IgD-negative memory B cell (primary cell): ENCODE measurements around the gene LIG3. TPM values are rescaled to one million over a fixed set of nuclear protein-coding genes. Genes with fewer than 3 reads are reported as not detected.
A peak's percentile ranks its signal among the peaks of the same experiment; 100 is the strongest.
"Not testable (repeated sequence)": the region's sequence is repeated elsewhere in the genome, so short reads cannot be mapped to it uniquely, and the experiment has no call there.

Source experiments
- H3K27ac Mint-ChIP-seq, 3 donors: one replicate each; pipeline ENCODE4 v1.8.0; 2020 to 2022; ENCODE audit warnings: mild to moderate bottlenecking in 3 of 3, mixed read lengths in 3 of 3, moderate library complexity in 1 of 3
- H3K27me3 Mint-ChIP-seq: one replicate; pipeline ENCODE4 v1.8.0; 2021; ENCODE audit warnings: mixed read lengths
- H3K36me3 Mint-ChIP-seq: one replicate; pipeline ENCODE4 v1.8.0; 2020; ENCODE audit warnings: mild to moderate bottlenecking, mixed read lengths
- H3K4me1 Mint-ChIP-seq, 3 donors: one replicate each; pipeline ENCODE4 v1.8.0; 2020 to 2022; ENCODE audit warnings: mixed read lengths in 3 of 3, mild to moderate bottlenecking in 1 of 3
- H3K4me3 Mint-ChIP-seq, 4 donors: one replicate each; pipeline ENCODE4 v1.8.0; 2020 to 2022; ENCODE audit warnings: mild to moderate bottlenecking in 4 of 4, mixed read lengths in 4 of 4, moderate library complexity in 3 of 4
- H3K9me3 Mint-ChIP-seq, 3 donors: one replicate each; pipeline ENCODE4 v1.8.0; 2020 to 2021; ENCODE audit warnings: mixed read lengths in 3 of 3, mild to moderate bottlenecking in 1 of 3
- polyA plus RNA-seq: library from polyadenylated mRNA; unstranded; fragments of 300-500 nt; fragmentation: Illumina TruSeq; gene quantifications from one replicate; pipeline ENCODE4 v1.2.3, GENCODE V29; 2021

The LIG3 gene
- polyA plus RNA-seq: 15.2 TPM

DNA sequence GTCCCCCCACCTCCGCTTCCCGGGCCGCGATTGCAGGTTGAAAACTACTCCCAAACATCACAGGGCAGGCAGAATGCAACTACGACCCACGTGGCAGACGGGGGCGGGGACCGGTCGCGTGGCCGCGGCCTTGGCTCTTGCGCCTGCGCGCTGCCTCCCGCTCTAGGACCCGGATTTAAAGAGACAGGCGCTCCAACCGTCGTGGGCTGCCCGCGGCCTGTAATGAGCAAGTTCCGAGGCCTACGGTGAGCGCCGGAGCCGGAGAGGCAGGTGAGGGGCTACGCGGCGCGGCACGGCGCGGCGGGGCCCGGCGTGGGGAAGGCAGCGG is at the start of gene LIG3:
LIG3 (plus strand) TSS at position 160 of the 328 bp plus-strand sequence. CDS start 2,494 bp downstream, outside the sequence.
- Mint-ChIP-seq H3K9me3 (no peaks in the 10 kb centered on the region), H3K4me3 (peak within 1 kb of the TSS; percentile 90 to 99 (median 97)), H3K4me1 (peaks cover 19 to 28% (median 21%) of the 10 kb centered on the region in 3 donors), H3K27ac (peak within 1 kb of the TSS; percentile 97 to 98 (median 98)), H3K27me3 (no peaks in the 10 kb centered on the region), H3K36me3 (peaks cover 2% of the 10 kb centered on the region)

DNA sequence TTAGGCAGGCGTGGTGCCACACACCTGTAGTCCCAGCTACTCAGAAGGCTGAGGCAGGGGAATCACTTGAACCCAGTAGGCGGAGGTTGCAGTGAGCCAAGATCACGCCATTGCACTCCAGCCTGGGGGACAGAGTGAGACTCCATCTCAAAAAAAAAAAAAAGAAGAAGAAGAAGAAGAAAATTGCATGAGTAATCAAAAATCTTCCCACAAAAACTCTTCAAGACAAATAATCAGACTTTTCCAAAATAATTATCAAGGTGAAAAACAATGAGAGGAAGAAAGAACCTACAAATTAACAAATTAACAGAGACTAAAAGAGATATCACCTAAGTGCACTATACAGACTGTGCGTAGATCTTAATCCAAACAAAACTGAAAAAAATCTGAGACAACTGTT is 29.5 kb upstream of the LIG3 start:
- H3K27me3 Mint-ChIP-seq, H3K27ac Mint-ChIP-seq, H3K36me3 Mint-ChIP-seq, H3K4me1 Mint-ChIP-seq, H3K9me3 Mint-ChIP-seq, H3K4me3 Mint-ChIP-seq: not testable (repeated sequence)

DNA sequence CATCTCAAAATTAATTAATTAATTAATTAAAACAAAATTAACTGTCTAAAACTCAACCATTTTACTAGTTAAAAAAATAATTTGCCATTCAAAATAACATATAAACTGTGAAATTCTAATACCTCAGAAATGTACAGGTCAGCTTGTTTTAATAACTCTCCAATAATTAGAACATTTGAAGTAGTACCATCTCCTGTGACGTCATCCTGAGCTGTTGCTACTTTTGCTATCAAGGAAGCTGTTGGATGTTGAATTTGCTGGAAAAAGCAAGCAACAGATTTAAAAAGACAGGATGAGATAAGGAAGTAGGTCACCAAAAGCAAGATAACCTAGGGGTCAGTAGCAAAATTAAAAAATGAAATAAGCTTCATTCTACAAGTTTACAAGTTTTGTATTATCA is 21.9 kb upstream of the LIG3 start:
- Mint-ChIP-seq H3K27me3 (peaks cover 6% of the 10 kb centered on the region), H3K4me1 (peaks cover 11 to 17% (median 15%) of the 10 kb centered on the region in 3 donors), H3K27ac (no peak overlapping the region), H3K9me3 (peaks cover 0 to 5% (median 5%) of the 10 kb centered on the region in 3 donors), H3K4me3 (no peak overlapping the region), H3K36me3 (peaks cover 2% of the 10 kb centered on the region)

DNA sequence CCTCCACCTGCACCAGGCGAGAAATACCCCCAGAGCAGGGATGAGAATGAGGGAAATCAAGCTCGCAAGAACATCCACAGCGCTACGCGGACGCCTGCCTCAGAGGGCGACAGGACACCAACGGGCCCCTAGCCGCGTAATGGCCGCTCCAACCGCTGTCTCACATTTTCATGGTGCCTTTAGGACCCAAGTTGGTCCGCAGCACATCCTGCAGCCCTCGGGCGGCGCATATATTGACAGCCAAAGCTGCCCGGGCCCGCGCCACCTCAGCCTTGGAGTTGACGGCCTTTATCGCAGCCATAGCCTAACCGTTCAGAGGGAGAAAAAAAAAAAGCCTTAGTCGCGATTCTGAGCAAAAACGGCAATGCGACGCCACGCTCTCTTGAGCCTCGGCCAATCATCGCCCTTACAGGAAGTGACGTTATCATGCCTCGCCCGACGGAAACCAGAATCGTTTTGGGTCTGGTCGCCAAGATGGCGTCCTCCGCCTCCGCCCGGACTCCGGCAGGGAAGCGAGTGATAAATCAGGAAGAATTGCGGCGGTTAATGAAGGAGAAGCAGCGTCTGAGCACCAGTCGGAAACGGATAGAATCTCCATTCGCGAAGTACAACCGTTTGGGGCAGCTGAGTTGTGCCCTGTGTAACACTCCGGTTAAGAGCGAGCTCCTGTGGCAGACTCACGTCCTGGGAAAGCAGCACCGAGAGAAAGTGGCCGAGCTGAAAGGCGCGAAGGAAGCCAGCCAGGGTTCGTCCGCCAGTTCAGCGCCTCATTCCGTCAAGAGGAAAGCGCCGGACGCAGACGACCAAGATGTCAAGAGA is 19.0 kb upstream of the LIG3 start, which contains the start of the genes CCT6B and ZNF830:
CCT6B (minus strand) TSS at position 368 of the 819 bp plus-strand sequence; CDS start at position 301, 67 bp downstream.
ZNF830 (plus strand) TSS at position 448 of the 819 bp plus-strand sequence; CDS start at position 475, 27 bp downstream.
- Mint-ChIP-seq H3K4me3 (peak within 1 kb of the TSS; percentile 94 to 100 (median 100)), H3K4me1 (peaks cover 11 to 20% (median 19%) of the 10 kb centered on the region in 3 donors), H3K9me3 (peaks cover 0 to 5% (median 5%) of the 10 kb centered on the region in 3 donors), H3K36me3 (peaks cover 6% of the 10 kb centered on the region), H3K27ac (peak within 1 kb of the TSS; percentile 88 to 99 (median 99)), H3K27me3 (peaks cover 6% of the 10 kb centered on the region)

- Mint-ChIP-seq H3K27me3 (no peaks in the 10 kb centered on the region), H3K27ac (no peak overlapping the region), H3K9me3 (no peaks in the 10 kb centered on the region), H3K4me1 (peaks cover 0 to 1% (median 0%) of the 10 kb centered on the region in 3 donors), H3K4me3 (no peak overlapping the region), H3K36me3 (no peaks in the 10 kb centered on the region)
These were observed 6.1 kb upstream of the LIG3 start for GRCh38 chr17:34974179-34974578.

- H3K27me3 Mint-ChIP-seq: no peaks in the 10 kb centered on the region
- H3K36me3 Mint-ChIP-seq: no peaks in the 10 kb centered on the region
- no peak overlapping the region for H3K27ac Mint-ChIP-seq
- H3K4me3 Mint-ChIP-seq: no peak overlapping the region
- H3K4me1 Mint-ChIP-seq: peaks cover 6 to 10% (median 7%) of the 10 kb centered on the region in 3 donors
- H3K9me3 Mint-ChIP-seq: no peaks in the 10 kb centered on the region
These were observed 5.2 kb upstream of the LIG3 start for GRCh38 chr17:34974794-34975785.

- Mint-ChIP-seq H3K36me3 (peaks cover 2% of the 10 kb centered on the region), H3K27me3 (no peaks in the 10 kb centered on the region), H3K27ac (peak overlapping the region in 2 of 3 donors; percentile 97 to 98), H3K4me1 (peaks cover 18 to 28% (median 19%) of the 10 kb centered on the region in 3 donors), H3K9me3 (no peaks in the 10 kb centered on the region), H3K4me3 (peak overlapping the region in 3 of 4 donors; percentile 96 to 99 (median 96))
These were observed 1.2 kb upstream of the LIG3 start for GRCh38 chr17:34979153-34979552.

GRCh38 chr17:34979650-34980352 is 511 bp upstream of the LIG3 start:
- Mint-ChIP-seq H3K4me1 (peaks cover 18 to 28% (median 19%) of the 10 kb centered on the region in 3 donors), H3K36me3 (peaks cover 2% of the 10 kb centered on the region), H3K27ac (peak overlapping the region; percentile 97 to 98 (median 98)), H3K9me3 (no peaks in the 10 kb centered on the region), H3K27me3 (no peaks in the 10 kb centered on the region), H3K4me3 (peak overlapping the region; percentile 90 to 99 (median 96))

DNA sequence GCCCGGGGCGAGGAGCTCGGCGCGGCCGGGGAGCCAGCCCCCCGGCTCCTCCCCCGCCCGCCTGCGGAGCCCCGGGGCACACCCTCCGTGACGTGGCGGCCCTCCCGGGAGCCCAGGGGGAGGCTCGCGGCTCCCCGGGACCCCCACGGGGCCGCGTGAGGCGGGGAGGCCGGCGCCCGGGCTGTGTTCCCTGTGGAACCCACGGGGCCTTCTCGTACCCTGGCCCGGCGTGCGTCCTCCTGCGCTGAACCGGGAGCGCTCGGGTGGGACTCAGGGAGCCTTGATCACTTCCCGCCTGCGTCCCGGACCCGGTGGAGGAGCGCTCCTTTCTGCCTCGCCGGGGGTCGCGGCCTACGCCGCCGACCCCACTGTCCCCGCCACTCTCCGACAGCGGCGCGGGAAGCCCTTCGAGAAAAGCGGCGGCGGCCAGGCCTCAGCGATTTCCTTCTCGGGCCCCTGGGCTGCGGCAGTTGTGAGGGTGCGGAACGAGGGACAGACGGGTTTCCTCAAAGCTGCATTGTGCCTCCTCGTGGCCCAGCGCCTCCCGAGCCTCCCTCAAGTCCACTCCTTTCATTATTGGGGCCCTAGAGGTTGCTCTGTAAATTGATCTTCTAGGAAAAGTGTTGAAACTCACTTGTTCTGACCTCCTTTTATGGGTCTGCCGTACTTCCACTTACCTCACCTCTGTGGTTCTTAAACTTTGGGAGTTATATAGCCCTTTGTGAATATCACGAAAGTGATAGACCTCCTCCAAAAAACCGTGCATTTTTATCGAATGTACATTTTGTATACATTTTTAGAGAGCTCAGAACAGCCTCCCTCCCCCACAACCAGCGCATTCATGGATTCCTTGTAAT is 597 bp downstream of the LIG3 start:
- peaks cover 21 to 28% (median 22%) of the 10 kb centered on the region in 3 donors for H3K4me1 Mint-ChIP-seq
- H3K4me3 Mint-ChIP-seq: peak overlapping the region; percentile 90 to 98 (median 96)

GRCh38 chr17:34981538-34982241 is 1.4 kb downstream of the LIG3 start:
- Mint-ChIP-seq H3K27ac (peak overlapping the region; percentile 88 to 97 (median 96)), H3K4me1 (peaks cover 21 to 28% (median 22%) of the 10 kb centered on the region in 3 donors), H3K4me3 (peak overlapping the region; percentile 90 to 98 (median 96)), H3K27me3 (no peaks in the 10 kb centered on the region), H3K9me3 (no peaks in the 10 kb centered on the region), H3K36me3 (peaks cover 2% of the 10 kb centered on the region)

More for the DNA sequence above, 597 bp downstream of the LIG3 start:
- peaks cover 2% of the 10 kb centered on the region for H3K36me3 Mint-ChIP-seq
- H3K27ac Mint-ChIP-seq: peak overlapping the region; percentile 96 to 98 (median 97)
- no peaks in the 10 kb centered on the region for H3K9me3 Mint-ChIP-seq
- H3K27me3 Mint-ChIP-seq: no peaks in the 10 kb centered on the region

GRCh38 chr17:34987232-34987631 is 6.9 kb downstream of the LIG3 start:
- Mint-ChIP-seq H3K36me3 (peaks cover 7% of the 10 kb centered on the region), H3K9me3 (no peaks in the 10 kb centered on the region), H3K27ac (no peak overlapping the region), H3K27me3 (no peaks in the 10 kb centered on the region), H3K4me1 (peaks cover 5 to 8% (median 7%) of the 10 kb centered on the region in 3 donors), H3K4me3 (no peak overlapping the region)

DNA sequence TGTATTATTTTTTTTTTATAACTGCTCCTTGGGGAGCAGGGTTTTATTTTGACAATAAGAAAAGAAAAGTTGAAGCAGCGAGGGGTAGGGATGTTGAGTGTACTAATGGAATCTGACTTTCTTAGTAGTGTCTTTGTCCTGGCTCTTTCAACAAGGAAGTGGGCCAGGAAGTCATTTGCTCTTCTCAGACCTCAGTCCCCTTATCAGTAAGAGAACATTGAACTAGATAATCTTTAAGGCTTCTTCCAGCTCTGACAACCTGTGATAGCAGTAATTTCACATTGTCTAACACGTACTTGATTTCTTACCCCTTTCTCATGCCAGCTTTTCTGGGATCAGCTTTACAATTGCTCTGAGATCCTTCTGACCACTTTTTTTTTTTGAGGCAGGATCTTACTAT is 8.3 kb downstream of the LIG3 start:
- no peak overlapping the region for H3K4me3 Mint-ChIP-seq
- no peaks in the 10 kb centered on the region for H3K27me3 Mint-ChIP-seq
- H3K9me3 Mint-ChIP-seq: no peaks in the 10 kb centered on the region
- H3K27ac Mint-ChIP-seq: no peak overlapping the region
- peaks cover 0 to 6% (median 2%) of the 10 kb centered on the region in 3 donors for H3K4me1 Mint-ChIP-seq
- H3K36me3 Mint-ChIP-seq: peaks cover 4% of the 10 kb centered on the region

- Mint-ChIP-seq H3K27me3 (no peaks in the 10 kb centered on the region), H3K9me3 (no peaks in the 10 kb centered on the region), H3K36me3 (peaks cover 4% of the 10 kb centered on the region), H3K4me1 (peaks cover 0 to 6% (median 2%) of the 10 kb centered on the region in 3 donors), H3K27ac (no peak overlapping the region), H3K4me3 (no peak overlapping the region)
These were observed 9.2 kb downstream of the LIG3 start for GRCh38 chr17:34989473-34989872.
